Fibroblast of the aortic adventitia (primary cell): ENCODE measurements around the gene SELENOS. TPM values are rescaled to one million over a fixed set of nuclear protein-coding genes. Genes with fewer than 3 reads are reported as not detected.

Experiments
- DNase-seq: peaks from one replicate; pipeline ENCODE4 v3.0.0-alpha.2; 2010; ENCODE audit warnings: low read depth
- H3K4me3 ChIP-seq: 2 replicates; pipeline ENCODE4 v1.5.1; 2011; ENCODE audit warnings: low read depth, mild to moderate bottlenecking, control low read depth, low read length, moderate library complexity
- total RNA-seq: library from RNA; depleted of rRNA; stranded (reverse); fragments of >200 nt; gene quantifications from 2 replicates; pipeline ENCODE4 v1.2.3, GENCODE V29; 2012; ENCODE audit warnings: low replicate concordance
- TF ChIP-seq, protein P1 (sequence below): IDR thresholded peaks from 2 replicates; pipeline ENCODE4 v1.5.1; 2011; ENCODE audit warnings: mild to moderate bottlenecking, low read length, control low read depth, inconsistent platforms; ENCODE audit not compliant: insufficient read depth

The SELENOS gene
- total RNA-seq, 1 donor, result 65.3 TPM

DNA sequence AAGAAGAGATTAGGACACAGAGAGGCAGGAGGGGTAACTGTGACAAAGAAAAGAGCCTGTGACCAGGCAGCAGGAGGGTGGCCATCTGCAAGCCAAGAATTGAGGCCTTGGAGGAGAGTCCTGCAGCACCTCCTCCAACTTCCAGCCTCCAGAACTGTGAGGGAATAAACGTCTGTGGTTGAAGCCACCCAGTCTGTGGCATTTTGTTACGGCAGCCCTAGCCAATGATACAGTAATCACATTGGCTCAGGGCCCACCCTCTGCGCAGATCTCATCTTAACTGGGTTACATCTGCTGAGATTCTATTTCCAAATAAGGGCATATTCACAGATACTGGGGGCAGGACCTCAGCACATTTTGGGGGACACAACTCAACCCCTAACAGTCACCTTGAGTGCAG is 11.3 kb downstream of the SELENOS start:
- TF ChIP-seq, protein P1, sequence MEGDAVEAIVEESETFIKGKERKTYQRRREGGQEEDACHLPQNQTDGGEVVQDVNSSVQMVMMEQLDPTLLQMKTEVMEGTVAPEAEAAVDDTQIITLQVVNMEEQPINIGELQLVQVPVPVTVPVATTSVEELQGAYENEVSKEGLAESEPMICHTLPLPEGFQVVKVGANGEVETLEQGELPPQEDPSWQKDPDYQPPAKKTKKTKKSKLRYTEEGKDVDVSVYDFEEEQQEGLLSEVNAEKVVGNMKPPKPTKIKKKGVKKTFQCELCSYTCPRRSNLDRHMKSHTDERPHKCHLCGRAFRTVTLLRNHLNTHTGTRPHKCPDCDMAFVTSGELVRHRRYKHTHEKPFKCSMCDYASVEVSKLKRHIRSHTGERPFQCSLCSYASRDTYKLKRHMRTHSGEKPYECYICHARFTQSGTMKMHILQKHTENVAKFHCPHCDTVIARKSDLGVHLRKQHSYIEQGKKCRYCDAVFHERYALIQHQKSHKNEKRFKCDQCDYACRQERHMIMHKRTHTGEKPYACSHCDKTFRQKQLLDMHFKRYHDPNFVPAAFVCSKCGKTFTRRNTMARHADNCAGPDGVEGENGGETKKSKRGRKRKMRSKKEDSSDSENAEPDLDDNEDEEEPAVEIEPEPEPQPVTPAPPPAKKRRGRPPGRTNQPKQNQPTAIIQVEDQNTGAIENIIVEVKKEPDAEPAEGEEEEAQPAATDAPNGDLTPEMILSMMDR, result no peak
- DNase-seq, result peak; percentile 62
- H3K4me3 ChIP-seq, result no peak overlapping the region

DNA sequence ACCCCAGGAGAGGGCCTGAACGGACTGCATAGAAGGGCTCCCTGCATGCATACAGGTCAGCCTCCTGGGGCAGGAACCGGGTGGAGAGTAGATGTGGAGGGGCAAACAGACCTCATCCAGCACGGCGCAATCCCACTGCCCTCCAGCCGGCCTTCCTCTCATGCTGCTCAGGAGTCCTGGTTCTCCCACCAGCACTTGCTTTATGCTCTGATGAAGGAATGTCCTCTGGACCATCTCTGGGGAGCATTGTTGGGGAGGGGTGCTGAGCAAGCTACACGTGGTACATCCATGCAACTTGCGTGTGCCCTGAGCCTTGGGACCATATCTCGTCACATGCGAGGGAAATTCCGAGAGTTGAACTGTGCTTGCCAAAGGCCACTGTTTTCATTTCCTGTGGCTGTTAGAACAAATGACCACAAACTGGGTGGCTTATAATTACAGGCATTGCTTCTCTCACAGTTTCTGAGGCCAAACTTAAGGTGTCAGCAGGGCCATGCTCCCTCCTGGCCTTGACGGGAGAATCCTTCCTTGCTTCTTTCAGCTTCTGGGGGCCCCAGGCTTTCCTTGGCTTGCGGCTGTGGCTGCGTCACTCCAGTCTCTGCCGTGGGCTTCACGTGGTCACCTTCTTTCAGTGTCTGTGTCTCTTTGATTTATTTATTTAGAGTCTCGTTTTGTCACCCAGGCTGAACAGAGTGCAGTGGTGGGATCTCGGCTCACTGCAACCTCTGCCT is 12.2 kb downstream of the SELENOS start:
- no peak overlapping the region for H3K4me3 ChIP-seq
- no peak for DNase-seq
- TF ChIP-seq, protein P1, result no peak

DNA sequence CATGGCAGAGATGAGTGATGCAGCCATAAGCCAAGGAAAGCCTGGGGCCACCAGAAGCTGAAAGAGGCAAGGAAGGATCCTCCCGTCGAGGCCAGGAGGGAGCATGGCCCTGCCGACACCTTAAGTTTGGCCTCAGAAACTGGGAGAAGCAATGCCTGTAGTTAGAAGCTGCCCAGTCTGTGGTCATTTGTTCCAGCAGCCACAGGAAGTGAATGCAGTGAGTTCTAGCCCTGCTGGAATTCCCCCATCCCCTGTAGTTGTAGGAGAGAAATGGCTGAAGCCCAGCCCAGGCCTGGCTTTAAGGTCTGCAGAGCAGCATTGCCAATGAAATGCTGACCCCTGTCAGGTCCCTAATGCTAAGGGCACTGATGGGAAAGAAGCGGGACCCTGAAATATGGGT is 13.3 kb downstream of the SELENOS start:
- H3K4me3 ChIP-seq, result no peak overlapping the region
- TF ChIP-seq, protein P1, result no peak
- DNase-seq, result no peak

DNA sequence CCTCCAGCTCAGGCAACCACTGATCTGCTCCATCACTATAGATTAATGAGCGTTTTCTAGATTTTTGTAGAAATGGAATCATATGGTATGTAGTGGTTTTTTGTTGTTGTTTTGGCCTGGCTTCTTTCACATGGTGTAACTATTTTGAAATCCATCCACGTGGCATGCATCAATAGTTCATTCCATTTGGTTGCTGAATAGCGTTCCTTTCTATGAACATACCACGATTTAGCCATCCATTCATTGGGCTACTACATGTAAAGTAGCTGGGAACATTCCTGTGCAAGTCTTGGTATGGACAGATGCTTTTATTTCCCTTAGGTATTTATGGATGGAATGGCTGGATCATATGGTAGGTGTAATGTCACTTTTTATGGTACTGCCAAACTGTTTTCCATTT is 14.7 kb downstream of the SELENOS start:
- TF ChIP-seq, protein P1, result no peak
- no peak for DNase-seq

DNA sequence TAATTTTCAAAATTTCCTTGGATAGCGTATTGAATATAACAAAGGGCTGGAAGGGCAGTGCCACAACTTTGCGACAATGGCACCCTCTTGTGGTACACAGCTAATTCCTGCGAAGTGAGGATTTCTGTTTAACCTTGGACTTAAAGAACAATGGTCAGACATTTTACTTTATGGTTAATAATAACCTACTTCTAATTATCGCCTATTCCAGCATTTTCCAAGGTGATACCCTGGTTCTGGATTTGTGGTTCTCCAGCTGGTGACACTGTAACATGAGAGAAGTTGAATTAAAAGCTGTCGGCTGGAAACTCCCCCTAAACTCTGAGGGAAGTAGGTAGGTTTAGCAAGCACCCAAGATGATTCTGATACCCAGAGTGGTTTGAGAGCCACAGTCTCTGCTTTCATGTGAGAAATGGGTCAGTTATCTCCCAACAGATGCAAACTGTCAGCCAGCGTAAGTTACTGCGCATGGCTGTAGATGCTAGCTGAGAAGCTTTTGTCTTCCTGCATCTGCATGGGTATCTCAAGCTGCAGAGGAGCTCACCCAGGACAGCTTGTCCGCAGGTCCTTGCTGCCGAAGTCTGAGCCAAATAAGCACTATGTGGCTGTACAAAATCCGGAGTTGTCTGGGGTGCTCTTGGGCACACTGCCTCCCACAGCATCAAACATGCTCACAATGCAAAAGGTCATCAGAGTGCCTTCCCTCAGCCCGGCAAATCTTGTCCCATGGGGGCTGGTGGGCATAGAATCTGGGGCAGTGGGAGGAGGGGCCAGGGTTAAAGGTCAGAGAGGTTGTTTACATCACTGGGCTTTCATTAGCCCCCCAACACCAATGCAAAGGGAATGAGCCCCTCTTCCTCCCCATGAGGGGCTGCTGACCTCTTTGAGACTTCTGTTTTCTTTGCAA is 18.8 kb downstream of the SELENOS start:
- peak; percentile 89 for DNase-seq
- H3K4me3 ChIP-seq, result no peak overlapping the region
- TF ChIP-seq, protein P1, result peak; percentile 74

More for the DNA sequence above, 14.7 kb downstream of the SELENOS start:
- H3K4me3 ChIP-seq, result no peak overlapping the region

DNA sequence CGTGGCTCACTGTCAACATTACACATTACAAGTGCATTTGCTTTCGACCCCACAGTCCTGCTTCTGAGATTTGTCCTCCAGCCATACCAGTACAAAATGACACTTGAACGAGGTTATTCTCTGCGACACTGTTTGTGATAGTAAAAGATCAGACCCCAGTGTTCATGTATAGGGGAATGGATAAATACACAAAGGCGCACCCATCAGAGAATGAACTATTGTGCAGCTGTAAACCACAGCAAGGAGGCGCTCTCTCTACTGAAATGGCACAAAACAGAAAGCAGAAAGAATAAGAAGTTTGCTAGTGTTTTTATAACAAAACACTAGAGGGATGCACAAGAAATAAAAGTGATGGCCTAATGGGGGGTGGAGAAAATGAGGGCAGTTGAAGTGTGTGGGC is 20.5 kb downstream of the SELENOS start:
- TF ChIP-seq, protein P1, result peak; percentile 33
- no peak overlapping the region for H3K4me3 ChIP-seq
- no peak for DNase-seq
